ENCODE results near the gene NFATC4. TPM values are rescaled to one million over a fixed set of nuclear protein-coding genes. Genes with fewer than 3 reads are reported as not detected.
"Not testable (repeated sequence)": the region's sequence is repeated elsewhere in the genome, so short reads cannot be mapped to it uniquely, and the experiment has no call there.

The NFATC4 gene
- total RNA-seq, 1 donor from 2014 or later = 78.9 TPM

DNA sequence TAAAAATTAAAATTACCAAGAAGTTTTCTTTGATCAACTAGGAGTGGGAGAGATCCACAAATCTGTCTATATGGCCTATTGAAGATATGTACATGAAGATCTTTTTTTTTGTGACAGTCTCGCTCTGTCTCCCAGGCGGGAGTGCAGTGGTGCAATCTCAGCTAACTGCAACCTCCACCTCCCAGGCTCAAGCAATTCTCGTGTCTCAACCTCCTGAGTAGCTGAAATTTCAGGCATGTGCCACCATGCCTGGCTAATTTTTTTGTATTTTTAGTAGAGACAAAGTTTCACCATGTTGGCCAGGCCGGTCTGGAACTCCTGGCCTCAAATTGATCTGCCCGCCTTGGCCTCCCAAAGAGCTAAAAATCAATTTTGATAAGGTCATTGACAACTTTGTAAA lies 4.6 kb upstream of the NFATC4 start:
- DNase-seq (ENCODE audit: low spot score) (no peak), ATAC-seq (no peak)
- intact Hi-C loops (cut with DNase I) = no loop called here

DNA sequence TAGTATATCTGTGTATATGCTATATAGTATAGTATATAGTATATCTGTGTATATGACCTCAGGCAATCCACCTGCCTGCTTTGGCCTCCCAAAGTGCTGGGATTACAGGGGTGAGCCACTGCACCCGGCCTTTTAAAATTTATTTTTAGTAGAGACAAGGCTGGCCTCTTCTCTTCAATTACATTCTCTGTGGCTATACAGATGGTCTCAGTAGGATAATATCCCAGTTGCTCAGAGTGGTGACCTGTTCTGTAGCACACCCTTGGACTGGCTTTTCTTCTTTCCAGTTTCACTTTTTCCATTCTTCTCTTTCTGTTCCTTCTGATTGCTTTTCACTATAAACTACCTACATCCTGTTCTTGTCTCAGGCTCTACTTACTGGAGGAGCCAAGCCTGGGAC lies 3.1 kb upstream of the NFATC4 start:
- intact Hi-C loops (cut with DNase I) = loop anchor here (5.0 kb wide), 1 partner anchor 67 kb away; no protein-coding TSS in a partner anchor
- DNase-seq (ENCODE audit: low spot score) = no peak
- no peak for ATAC-seq

DNA sequence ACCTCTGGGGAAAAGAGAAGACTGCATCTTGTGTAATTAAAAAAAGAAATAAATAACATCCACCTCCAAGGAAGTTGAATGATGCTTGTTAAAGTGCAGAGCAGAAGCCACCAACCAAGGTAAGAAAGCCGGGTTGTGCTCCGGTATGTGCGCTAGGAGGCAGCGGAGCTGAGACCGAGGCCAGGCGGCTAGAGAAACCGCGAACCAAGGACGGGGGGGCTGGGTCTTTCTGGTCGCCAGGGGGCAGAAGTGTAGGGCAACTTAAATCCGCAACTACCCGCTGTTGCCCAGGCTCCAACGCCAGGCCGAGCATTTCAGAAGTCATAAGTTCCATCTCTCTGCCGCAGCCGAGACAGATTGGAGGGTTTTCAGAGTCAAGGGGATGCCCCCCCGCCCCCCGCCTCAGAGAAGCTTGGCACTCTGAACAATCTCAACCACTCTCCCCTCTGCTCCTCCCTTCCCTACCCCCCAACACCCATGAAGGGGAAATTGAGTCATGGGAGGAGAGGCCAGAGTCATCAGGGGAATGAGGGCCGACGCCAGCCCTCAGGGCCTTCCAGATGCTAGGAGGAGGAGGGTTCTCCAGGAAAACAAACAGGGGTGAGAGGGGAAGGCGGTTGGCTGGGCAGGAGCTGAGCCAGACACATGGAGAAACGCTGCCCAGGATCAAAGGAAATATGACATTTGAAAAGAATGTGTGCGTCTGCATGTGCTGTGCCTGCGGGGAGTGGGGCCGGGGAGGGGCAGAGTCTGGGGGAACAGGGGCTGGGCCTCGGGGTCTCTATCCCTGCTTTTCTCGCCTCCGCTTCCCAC lies 2.2 kb upstream of the NFATC4 start:
- intact Hi-C loops (cut with DNase I) = loop anchor here (5.0 kb wide), 1 partner anchor 66 kb away; no protein-coding TSS in a partner anchor
- DNase-seq (ENCODE audit: low spot score) (peak; percentile 92), ATAC-seq (peak; percentile 50)

DNA sequence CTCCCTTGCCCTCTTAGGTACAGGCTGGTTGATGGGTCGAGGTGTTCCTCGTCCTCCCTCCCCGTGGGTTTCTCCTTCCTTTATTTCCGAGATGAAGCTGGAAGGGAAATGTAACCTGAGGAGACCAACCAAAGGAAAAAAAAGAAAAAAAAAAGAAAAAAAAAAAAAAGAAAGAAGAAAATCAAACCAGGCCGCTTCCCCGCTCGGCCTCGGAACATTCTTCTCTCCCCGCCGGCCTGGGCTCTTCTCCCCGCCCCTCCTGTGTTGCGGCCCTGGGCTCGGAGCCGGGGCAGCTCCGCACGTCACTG lies 1.6 kb upstream of the NFATC4 start:
- ATAC-seq = no peak

DNA sequence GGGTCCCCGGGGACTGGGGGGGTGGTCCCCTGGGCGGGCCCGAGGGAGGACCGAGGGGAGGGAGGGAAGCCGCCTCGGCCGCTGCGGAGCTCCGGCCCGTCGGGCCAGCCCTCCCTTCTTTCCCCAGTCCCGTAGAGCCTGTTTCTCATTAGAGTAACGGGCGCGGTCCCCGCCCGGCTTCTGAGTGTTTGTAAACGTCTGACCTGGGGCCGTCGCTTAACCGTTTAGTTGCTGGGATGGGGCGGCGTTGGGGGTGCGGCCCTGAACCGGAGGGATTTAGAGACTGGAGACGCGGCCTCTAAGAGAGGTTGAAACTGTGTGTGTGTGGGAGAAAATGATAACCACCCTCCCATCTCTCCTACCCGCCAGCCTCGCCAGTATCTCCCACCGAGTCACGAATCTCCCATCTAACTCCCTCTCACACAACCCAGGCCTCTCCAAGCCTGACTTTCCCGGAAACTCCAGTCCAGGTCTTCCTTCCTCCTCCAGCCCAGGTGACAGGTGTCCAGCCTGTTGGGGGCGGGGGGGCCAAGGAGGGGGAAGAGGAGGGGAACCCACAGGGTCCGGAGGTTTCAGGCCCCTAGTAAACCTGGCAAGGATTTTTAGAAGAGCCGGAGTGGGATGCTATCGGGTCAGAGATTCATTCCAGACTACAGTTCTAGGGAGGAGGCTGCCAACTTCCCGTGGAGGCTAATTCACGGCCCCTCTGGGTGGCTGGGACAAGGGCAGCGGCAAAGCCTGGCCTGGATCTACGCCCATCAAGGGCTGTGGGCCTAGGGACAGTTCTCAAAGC lies 1.1 kb upstream of the NFATC4 start:
- intact Hi-C loops (cut with DNase I) = loop anchor here (5.0 kb wide), 1 partner anchor 65 kb away; no protein-coding TSS in a partner anchor
- DNase-seq (ENCODE audit: low spot score) (peak; percentile 94), ATAC-seq (peak; percentile 87)

More for the DNA sequence above, 1.6 kb upstream of the NFATC4 start:
- intact Hi-C loops (cut with DNase I) = loop anchor here (5.0 kb wide), 1 partner anchor 66 kb away; no protein-coding TSS in a partner anchor
- DNase-seq (ENCODE audit: low spot score) = no peak

DNA sequence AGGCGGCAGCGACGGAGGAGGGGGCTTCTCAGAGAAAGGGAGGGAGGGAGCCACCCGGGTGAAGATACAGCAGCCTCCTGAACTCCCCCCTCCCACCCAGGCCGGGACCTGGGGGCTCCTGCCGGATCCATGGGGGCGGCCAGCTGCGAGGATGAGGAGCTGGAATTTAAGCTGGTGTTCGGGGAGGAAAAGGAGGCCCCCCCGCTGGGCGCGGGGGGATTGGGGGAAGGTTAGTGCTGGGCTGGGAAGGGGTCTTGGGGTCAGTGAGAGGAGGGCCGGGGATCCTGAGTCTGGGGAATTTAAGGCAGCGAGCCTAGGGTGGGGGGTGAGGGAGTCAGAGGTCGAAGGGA lies 203 bp downstream of the NFATC4 start:
- ATAC-seq = no peak
- intact Hi-C loops (cut with DNase I) = loop anchor here (5.0 kb wide), 1 partner anchor 64 kb away; no protein-coding TSS in a partner anchor

DNA sequence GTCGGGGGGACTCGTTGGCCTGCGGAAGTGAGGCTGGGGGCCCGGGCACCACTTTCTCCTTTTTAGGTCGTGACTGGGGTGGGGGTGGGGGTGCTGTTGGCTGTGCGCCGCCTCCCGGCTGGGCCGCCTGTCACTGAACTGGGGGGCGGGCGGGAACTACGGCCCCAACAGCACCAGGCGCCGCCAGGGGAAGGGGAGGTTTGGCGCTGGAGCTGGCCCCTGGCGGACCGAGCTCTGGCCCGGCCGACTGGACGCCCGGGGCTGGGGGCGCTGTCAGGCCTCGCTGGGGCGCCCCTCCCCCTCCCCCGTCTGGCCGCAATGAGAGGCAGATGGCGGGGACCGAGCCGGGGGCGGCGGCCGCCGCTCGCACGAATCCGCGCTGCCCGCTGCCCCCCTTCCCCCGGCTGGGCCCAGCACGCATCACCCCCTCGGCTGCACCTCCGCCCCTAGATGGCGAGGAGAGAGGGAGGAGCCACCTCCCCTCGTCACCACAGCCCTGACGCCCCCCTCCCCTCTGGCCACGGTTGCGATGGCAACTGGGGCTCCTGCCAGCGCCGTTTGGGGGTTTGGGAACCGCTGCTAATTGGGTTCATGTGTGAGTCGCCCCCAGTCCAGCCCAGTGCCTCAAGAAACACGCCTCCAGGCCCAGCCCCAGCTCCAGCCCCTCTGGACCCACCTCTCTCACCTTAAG lies 723 bp downstream of the NFATC4 start:
- DNase-seq (ENCODE audit: low spot score) (peak; percentile 86), ATAC-seq (peak; percentile 16)
- intact Hi-C loops (cut with DNase I) = loop anchor here (5.0 kb wide), 1 partner anchor 64 kb away; no protein-coding TSS in a partner anchor

More for the DNA sequence above, 203 bp downstream of the NFATC4 start:
- no peak for DNase-seq (ENCODE audit: low spot score)

DNA sequence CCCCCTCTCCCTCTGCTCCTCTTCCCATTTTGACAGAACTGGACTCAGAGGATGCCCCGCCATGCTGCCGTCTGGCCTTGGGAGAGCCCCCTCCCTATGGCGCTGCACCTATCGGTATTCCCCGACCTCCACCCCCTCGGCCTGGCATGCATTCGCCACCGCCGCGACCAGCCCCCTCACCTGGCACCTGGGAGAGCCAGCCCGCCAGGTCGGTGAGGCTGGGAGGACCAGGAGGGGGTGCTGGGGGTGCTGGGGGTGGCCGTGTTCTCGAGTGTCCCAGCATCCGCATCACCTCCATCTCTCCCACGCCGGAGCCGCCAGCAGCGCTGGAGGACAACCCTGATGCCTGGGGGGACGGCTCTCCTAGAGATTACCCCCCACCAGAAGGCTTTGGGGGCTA lies 1.5 kb downstream of the NFATC4 start:
- ATAC-seq (no peak), DNase-seq (ENCODE audit: low spot score) (peak; percentile 65)
- intact Hi-C loops (cut with DNase I) = loop anchor here (5.0 kb wide), 1 partner anchor 63 kb away; no protein-coding TSS in a partner anchor

DNA sequence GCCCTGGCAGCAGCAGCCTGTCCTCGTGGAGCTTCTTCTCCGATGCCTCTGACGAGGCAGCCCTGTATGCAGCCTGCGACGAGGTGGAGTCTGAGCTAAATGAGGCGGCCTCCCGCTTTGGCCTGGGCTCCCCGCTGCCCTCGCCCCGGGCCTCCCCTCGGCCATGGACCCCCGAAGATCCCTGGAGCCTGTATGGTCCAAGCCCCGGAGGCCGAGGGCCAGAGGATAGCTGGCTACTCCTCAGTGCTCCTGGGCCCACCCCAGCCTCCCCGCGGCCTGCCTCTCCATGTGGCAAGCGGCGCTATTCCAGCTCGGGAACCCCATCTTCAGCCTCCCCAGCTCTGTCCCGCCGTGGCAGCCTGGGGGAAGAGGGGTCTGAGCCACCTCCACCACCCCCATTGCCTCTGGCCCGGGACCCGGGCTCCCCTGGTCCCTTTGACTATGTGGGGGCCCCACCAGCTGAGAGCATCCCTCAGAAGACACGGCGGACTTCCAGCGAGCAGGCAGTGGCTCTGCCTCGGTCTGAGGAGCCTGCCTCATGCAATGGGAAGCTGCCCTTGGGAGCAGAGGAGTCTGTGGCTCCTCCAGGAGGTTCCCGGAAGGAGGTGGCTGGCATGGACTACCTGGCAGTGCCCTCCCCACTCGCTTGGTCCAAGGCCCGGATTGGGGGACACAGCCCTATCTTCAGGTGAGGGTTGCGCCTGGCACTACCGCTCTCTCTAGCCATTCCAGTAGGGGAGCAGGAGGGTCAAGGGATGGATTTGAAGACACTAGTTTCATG lies 2.1 kb downstream of the NFATC4 start:
- ATAC-seq = no peak
- intact Hi-C loops (cut with DNase I) = loop anchor here (5.0 kb wide), 1 partner anchor 62 kb away; no protein-coding TSS in a partner anchor
- peak; percentile 62 for DNase-seq (ENCODE audit: low spot score)

DNA sequence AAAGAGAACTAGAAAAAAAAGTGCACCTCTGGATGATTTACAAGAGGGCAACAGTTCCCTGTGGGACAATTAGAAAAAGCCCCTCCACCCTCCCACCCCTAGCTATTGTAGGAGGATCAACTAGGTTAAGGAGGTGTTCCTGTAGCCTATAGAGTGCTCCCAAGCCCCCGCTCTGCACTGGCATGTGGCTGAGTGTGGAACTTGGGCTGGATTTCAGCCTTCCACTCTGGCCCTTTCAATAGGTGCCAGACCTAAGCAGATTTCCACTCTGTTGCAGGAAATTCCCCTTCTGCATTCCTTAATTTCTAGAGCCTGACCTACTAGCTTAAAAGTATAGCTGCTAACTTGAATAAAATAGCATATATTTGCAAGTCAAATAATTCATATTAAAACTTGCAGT lies 2.8 kb downstream of the NFATC4 start:
- ATAC-seq (no peak), DNase-seq (ENCODE audit: low spot score) (no peak)
- intact Hi-C loops (cut with DNase I) = no loop called here

DNA sequence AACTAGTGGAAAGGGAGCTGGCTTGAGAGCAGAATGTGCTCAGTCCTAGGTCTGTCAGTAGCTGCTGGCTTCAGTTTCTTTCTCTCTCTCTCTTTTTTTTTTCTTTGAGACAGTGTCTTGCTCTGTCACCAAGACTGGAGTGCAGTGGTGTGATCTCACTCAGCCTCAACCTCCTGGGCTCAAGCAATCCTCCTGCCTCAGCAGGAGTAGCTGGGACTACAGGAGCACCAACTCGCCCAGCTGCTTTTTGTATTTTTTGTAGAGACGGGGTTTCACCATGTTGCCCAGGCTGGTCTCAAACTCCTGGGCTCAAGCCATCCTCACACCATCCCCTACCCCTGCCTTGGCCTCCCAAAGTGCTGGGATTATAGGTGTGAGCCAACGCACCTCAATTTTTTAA lies 3.6 kb downstream of the NFATC4 start:
- DNase-seq (ENCODE audit: low spot score); intact Hi-C loops (cut with DNase I): not testable (repeated sequence)

DNA sequence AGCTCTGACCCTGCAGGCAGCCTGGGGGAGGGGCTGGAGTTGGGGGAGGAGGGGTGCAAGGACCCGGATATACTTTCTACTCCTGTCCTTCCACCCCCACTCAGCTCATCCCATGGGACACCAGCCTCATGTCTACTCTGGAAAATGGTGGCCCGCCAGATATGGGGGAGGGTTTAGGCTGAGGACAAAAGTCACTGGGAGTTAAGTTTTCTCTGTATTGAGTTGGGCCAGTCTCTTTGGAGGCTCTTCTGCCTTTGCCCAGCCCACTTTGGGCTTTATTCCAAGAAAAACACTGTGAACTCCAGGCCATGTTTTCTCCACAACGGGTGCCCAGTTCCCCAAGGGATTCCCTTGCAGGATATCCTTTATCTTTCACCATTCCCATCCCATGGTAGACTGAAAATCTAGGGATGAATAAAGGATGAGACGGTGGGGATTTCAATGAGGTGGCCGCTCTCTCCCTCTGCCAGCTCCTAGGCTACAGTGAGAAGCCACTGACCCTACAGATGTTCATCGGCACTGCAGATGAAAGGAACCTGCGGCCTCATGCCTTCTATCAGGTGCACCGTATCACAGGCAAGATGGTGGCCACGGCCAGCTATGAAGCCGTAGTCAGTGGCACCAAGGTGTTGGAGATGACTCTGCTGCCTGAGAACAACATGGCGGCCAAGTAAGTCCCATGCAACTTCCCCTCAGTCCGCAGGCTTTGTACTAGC lies 4.9 kb downstream of the NFATC4 start:
- DNase-seq (ENCODE audit: low spot score) (peak; percentile 67), ATAC-seq (no peak)
- intact Hi-C loops (cut with DNase I) = no loop called here

More for the DNA sequence above, 3.6 kb downstream of the NFATC4 start:
- not testable (repeated sequence) for ATAC-seq

DNA sequence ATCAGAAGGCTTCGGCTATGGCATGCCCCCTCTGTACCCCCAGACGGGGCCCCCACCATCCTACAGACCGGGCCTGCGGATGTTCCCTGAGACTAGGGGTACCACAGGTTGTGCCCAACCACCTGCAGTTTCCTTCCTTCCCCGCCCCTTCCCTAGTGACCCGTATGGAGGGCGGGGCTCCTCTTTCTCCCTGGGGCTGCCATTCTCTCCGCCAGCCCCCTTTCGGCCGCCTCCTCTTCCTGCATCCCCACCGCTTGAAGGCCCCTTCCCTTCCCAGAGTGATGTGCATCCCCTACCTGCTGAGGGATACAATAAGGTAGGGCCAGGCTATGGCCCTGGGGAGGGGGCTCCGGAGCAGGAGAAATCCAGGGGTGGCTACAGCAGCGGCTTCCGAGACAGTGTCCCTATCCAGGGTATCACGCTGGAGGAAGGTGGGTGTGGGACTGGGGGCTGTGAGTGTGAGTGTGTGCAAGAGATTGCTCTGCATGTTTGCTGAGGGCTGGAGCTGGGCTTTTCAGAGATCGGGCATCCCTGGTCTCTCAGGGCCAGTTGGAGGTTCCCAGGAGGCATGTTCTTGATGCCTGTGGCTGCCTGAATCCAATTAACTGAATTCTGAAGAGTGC lies 8.6 kb downstream of the NFATC4 start:
- intact Hi-C loops (cut with DNase I) = no loop called here
- DNase-seq (ENCODE audit: low spot score) (no peak), ATAC-seq (no peak)

DNA sequence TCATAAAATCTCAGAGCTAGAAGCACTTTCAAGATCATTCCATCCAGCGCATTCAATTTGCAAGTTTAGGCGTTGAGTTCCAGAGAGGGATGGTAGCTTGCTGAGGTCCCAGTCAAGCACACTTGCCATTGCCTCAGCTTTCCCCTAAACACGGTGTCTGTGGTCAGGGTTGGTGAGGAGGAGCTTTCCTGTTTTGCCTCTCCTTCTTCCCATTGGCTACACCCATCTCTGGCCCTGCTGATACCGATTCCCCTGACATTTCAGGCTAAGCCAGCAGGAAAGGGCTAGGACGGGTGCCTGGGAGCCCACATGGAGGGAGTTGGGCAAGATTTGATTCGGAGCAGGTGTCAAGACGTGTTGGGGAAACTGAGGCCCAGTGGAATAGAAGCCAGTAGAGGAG lies 9.1 kb downstream of the NFATC4 start:
- intact Hi-C loops (cut with DNase I) = no loop called here
- no peak for DNase-seq (ENCODE audit: low spot score)
- no peak for ATAC-seq

DNA sequence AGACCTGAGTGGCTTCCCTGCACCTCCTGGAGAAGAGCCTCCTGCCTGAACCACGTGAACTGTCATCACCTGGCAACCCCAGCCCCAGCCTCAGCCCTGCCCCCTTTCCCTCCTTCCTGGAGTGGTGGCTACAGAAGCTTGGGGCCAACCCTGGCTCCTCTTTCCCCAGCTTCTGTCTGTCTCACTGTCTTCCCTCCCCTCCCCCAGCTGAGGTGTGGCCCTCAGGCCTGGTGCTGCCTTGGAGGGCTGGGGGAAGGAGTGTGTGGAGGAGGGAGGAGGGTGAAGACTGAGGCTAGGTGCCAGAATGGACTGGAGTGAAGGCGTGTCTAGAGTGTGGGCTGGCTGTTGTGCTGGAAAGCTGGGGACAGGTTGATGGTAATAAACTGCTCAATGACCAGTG lies 9.7 kb downstream of the NFATC4 start:
- intact Hi-C loops (cut with DNase I) = no loop called here
- DNase-seq (ENCODE audit: low spot score) = no peak
- peak; percentile 12 for ATAC-seq

DNA sequence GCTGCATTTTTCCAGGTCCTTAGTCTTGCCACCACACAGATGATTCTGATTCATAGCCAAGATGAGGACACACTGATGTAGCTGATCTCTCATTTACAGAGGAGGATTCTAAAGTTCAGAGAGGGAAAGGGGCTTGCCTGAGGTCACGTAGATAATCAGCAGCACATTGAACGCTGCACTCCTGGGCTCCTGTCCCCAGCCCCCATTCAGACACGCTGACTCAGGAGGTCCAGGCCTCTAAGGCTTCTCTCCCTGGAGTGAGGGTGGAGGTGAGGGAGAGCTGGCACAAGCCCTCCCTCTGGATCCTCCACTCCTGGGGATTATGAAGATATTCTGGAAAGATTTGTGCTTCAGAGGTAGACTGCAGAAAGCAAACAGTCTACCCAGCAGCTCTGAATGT lies 10.3 kb downstream of the NFATC4 start:
- no peak for ATAC-seq
- DNase-seq (ENCODE audit: low spot score) = no peak
- intact Hi-C loops (cut with DNase I) = no loop called here
